ENCODE results near the gene GPI. TPM values are rescaled to one million over a fixed set of nuclear protein-coding genes. Genes with fewer than 3 reads are reported as not detected.

The GPI gene
- total and polyA plus RNA-seq, 2 of the 8 experiments (the other 6 are each of a cell fraction or from before 2014, with no cell fraction given): 171 to 360 TPM

DNA sequence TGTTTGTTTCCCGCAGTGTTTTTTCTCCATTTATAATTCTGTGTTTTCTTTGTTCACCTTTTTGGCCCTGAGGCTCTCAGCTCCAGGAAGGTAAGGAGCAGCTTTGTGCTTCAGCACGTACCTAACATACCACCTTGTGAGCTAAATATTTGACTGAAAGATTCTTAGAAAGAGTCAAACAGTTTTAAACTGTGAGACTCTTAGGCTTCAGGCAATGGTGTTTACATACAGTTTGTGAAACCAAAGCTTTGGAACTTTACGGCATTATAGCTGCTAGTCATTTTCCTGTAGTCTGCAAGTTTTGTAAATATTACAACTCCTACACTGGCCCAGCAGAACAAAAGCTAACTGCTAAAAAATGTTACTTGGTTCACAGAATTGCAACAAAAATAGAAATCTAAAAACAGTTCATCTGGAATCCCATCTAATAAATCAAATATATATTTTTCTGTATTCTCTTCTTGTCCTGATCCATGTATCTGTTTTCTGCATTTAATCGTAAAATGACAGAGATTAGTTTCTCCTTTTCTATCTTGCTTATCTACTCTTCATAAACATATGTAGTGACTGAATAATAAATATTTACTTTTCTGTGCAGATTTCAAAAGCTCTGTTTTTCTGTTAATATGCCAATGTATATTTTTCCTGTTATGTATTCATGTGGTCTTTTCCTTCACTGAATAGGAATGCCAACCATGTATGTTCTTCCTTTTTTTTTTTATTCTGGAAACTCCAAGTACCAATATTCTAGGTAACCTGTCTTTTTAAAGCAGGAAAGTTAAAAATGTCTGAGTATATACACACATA is 38.8 kb upstream of the GPI start:
- Histone ChIP-seq H2BK5ac (ENCODE audit: low read depth, low read length) (peak overlapping the region; percentile 82; the same call in 1 of the 2 replicates), H3K4ac (replicated peaks; ENCODE audit: insufficient read length, low read depth, low read length) (no peak overlapping the region), H3K9me3 (ENCODE audit: insufficient read depth in 2 of 2, low read depth in 1 of 2, low read length in 1 of 2) (no peaks in the 10 kb centered on the region), H3K79me1 (ENCODE audit: low read depth, low read length) (0 out of 2 replicates have a peak, but pooled peaks cover 2% of the 10 kb centered on the region), H2BK12ac (ENCODE audit: low read depth, low read length) (no peak overlapping the region), H4K20me1 (replicated peaks in 1 of 2; ENCODE audit: control insufficient read depth in 1 of 2, insufficient read depth in 2 of 2, low read length in 2 of 2) (no peaks in the 10 kb centered on the region), H2AFZ (ENCODE audit: low read length) (no peak overlapping the region), H3K27me3 (replicated peaks in 1 of 4; ENCODE audit: control insufficient read depth in 3 of 4, extremely low read depth in 1 of 4, insufficient read depth in 3 of 4, low read length in 3 of 4) (no peaks in the 10 kb centered on the region), H3K9ac (replicated peaks in 1 of 4; ENCODE audit: extremely low read depth in 1 of 4, low read depth in 3 of 4, low read length in 3 of 4) (no peak overlapping the region), H3K4me2 (ENCODE audit: insufficient read depth in 1 of 2, low read depth in 2 of 2, low read length in 2 of 2) (no peak overlapping the region), H4K5ac (ENCODE audit: insufficient read length, low read depth, low read length) (no peak overlapping the region), H3K27ac (ENCODE audit: low read depth, low read length) (no peak overlapping the region), H3K23me2 (ENCODE audit: low read depth, low read length) (no peaks in the 10 kb centered on the region), H3K56ac (replicated peaks; ENCODE audit: insufficient read length, low read depth, low read length) (no peak overlapping the region), H3K4me3 (ENCODE audit: extremely low read depth in 1 of 4, insufficient read depth in 2 of 4, low read depth in 3 of 4, low read length in 4 of 4) (no peak overlapping the region), H3K14ac (ENCODE audit: insufficient read length) (no peak overlapping the region), H3K4me1 (replicated peaks in 1 of 4; ENCODE audit: control insufficient read depth in 3 of 4, insufficient read depth in 4 of 4, low read length in 3 of 4) (peaks cover 0 to 8% (median 5%) of the 10 kb centered on the region in 4 experiments; a peak in 6 of 7 replicates), H2BK20ac (ENCODE audit: low read length) (no peak overlapping the region; the same call in 1 of the 2 replicates), H3K18ac (ENCODE audit: extremely low read depth, low read length) (no peak overlapping the region), H2BK120ac (replicated peaks; ENCODE audit: low read depth, low read length) (no peak overlapping the region), H2AK5ac (ENCODE audit: low read depth, low read length) (no peak overlapping the region), H4K91ac (replicated peaks; ENCODE audit: insufficient read length, low read length) (no peak overlapping the region), H2BK15ac (ENCODE audit: low read length) (no peak overlapping the region), H3K36me3 (ENCODE audit: control insufficient read depth in 2 of 4, insufficient read depth in 4 of 4, low read length in 3 of 4) (peaks cover 3 to 22% (median 5%) of the 10 kb centered on the region in 4 experiments; a peak in 6 of 8 replicates), H3K79me2 (ENCODE audit: control insufficient read depth in 1 of 2, insufficient read depth in 2 of 2, low read length in 2 of 2) (no peaks in the 10 kb centered on the region), H4K8ac (ENCODE audit: extremely low read depth, insufficient read depth, low read length) (no peak overlapping the region), H3K23ac (ENCODE audit: insufficient read length) (no peak overlapping the region)
- POLR2A ChIA-PET (ENCODE audit: partially characterized antibody): no interaction called here
- FAIRE-seq: no peak
- no peak for DNase-seq (ENCODE audit: low read depth in 1 of 2, low spot score in 2 of 2)
- WGBS, 2 experiments (ENCODE audit: extremely low coverage in 1 of 2, insufficient coverage in 1 of 2, insufficient read length in 1 of 2, insufficient replicate concordance in 2 of 2, low coverage in 1 of 2, low lambda C conversion rate in 2 of 2, missing lambda C conversion rate in 1 of 2): 90% methylated on average over 4 of the region's 4 CpGs; no CpG with 5 or more reads in 1 of the 2 experiments
- CTCF ChIA-PET (ENCODE audit: partially characterized antibody): interaction anchor here (0.6 to 1.8 kb wide), 6 partner anchors 9 to 228 kb away, joined by 3 to 6 read pairs (median 4); no protein-coding TSS in a partner anchor
- TF ChIP-seq, protein P1, sequence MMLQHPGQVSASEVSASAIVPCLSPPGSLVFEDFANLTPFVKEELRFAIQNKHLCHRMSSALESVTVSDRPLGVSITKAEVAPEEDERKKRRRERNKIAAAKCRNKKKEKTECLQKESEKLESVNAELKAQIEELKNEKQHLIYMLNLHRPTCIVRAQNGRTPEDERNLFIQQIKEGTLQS (IDR thresholded peaks at IDR 0.05; ENCODE audit: insufficient read depth, low read depth, low read length): no peak
- TF ChIP-seq CREB1 (IDR thresholded peaks at IDR 0.05) (no peak), BCL11A (IDR thresholded peaks at IDR 0.05; ENCODE audit: low read depth in 2 of 2, low read length in 2 of 2) (no peak), SP4 (IDR thresholded peaks at IDR 0.05; ENCODE audit: low read length) (no peak), RNF2 (IDR thresholded peaks at IDR 0.05; ENCODE audit: borderline replicate concordance, low read depth, low read length, missing control alignments, poor library complexity, severe bottlenecking) (no peak), SIRT6 (IDR thresholded peaks at IDR 0.05; ENCODE audit: low read length) (no peak), SRF (IDR thresholded peaks at IDR 0.05; ENCODE audit: low read depth, low read length) (no peak), FOSL1 (IDR thresholded peaks at IDR 0.05; ENCODE audit: insufficient read depth, low read depth, low read length) (no peak)
- TF ChIP-seq, protein P2, sequence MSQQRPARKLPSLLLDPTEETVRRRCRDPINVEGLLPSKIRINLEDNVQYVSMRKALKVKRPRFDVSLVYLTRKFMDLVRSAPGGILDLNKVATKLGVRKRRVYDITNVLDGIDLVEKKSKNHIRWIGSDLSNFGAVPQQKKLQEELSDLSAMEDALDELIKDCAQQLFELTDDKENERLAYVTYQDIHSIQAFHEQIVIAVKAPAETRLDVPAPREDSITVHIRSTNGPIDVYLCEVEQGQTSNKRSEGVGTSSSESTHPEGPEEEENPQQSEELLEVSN (IDR thresholded peaks at IDR 0.05): no peak
